ENCODE results near the gene KRT31. TPM values are rescaled to one million over a fixed set of nuclear protein-coding genes. Genes with fewer than 3 reads are reported as not detected.

The KRT31 gene
- polyA plus RNA-seq, 2 of the 4 experiments (the other 2 are of a cell fraction), result not detected

DNA sequence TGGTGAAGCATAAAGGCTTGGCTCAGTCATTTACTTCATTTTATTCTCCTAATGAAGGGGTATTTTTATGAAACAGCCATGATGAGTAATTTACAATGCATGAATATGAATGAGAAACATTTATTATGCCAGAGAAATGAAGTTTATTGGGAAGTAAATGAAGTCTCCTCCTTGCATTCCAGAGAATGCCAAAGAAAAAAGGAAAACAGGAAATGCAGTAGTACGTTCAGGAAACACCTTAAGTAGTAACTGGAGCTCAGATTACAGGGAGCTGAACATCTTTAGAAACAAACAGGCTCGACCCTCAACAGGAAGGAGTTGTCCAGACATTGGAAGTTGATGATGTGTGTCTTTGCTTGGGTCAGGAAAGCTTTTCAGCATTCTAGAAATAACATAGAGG lies 19.9 kb downstream of the KRT31 start:
- no peak for FAIRE-seq
- peaks cover 7% of the 10 kb centered on the region; the same call in 1 of the 3 replicates for H3K9me3 ChIP-seq
- no peak for TF ChIP-seq BCL3 (IDR thresholded peaks at IDR 0.05)
- no peak for TF ChIP-seq RARB (CRISPR knock-in tag; IDR thresholded peaks at IDR 0.05)
- TF ChIP-seq RNF2 (IDR thresholded peaks at IDR 0.05; ENCODE audit: borderline replicate concordance, low read depth), result no peak
- no peak for TF ChIP-seq NR3C1 (IDR thresholded peaks at IDR 0.05)
- TF ChIP-seq POLR2AphosphoS2 (conservative IDR thresholded peaks at IDR 0.05; ENCODE audit: low read length), result no peak
- TF ChIP-seq MAZ (IDR thresholded peaks at IDR 0.05; ENCODE audit: borderline replicate concordance, low read depth, low read length), result no peak
- TF ChIP-seq EHMT2 (IDR thresholded peaks at IDR 0.05; ENCODE audit: low read depth), result no peak
- TF ChIP-seq EHF (CRISPR knock-in tag; IDR thresholded peaks at IDR 0.05), result no peak
- TF ChIP-seq, protein P1, sequence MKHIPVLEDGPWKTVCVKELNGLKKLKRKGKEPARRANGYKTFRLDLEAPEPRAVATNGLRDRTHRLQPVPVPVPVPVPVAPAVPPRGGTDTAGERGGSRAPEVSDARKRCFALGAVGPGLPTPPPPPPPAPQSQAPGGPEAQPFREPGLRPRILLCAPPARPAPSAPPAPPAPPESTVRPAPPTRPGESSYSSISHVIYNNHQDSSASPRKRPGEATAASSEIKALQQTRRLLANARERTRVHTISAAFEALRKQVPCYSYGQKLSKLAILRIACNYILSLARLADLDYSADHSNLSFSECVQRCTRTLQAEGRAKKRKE (CRISPR knock-in tag; IDR thresholded peaks at IDR 0.05; ENCODE audit: low read depth), result no peak
- no peak for TF ChIP-seq JUNB (IDR thresholded peaks at IDR 0.05)
- TF ChIP-seq, protein P2, sequence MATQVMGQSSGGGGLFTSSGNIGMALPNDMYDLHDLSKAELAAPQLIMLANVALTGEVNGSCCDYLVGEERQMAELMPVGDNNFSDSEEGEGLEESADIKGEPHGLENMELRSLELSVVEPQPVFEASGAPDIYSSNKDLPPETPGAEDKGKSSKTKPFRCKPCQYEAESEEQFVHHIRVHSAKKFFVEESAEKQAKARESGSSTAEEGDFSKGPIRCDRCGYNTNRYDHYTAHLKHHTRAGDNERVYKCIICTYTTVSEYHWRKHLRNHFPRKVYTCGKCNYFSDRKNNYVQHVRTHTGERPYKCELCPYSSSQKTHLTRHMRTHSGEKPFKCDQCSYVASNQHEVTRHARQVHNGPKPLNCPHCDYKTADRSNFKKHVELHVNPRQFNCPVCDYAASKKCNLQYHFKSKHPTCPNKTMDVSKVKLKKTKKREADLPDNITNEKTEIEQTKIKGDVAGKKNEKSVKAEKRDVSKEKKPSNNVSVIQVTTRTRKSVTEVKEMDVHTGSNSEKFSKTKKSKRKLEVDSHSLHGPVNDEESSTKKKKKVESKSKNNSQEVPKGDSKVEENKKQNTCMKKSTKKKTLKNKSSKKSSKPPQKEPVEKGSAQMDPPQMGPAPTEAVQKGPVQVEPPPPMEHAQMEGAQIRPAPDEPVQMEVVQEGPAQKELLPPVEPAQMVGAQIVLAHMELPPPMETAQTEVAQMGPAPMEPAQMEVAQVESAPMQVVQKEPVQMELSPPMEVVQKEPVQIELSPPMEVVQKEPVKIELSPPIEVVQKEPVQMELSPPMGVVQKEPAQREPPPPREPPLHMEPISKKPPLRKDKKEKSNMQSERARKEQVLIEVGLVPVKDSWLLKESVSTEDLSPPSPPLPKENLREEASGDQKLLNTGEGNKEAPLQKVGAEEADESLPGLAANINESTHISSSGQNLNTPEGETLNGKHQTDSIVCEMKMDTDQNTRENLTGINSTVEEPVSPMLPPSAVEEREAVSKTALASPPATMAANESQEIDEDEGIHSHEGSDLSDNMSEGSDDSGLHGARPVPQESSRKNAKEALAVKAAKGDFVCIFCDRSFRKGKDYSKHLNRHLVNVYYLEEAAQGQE (IDR thresholded peaks at IDR 0.05), result no peak
- TF ChIP-seq, protein P3, sequence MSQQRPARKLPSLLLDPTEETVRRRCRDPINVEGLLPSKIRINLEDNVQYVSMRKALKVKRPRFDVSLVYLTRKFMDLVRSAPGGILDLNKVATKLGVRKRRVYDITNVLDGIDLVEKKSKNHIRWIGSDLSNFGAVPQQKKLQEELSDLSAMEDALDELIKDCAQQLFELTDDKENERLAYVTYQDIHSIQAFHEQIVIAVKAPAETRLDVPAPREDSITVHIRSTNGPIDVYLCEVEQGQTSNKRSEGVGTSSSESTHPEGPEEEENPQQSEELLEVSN (IDR thresholded peaks at IDR 0.05; ENCODE audit: borderline replicate concordance, low read depth), result no peak
- TF ChIP-seq MYC (IDR thresholded peaks at IDR 0.05; ENCODE audit: borderline replicate concordance, low read length), result no peak
- no peak for TF ChIP-seq PBX3 (IDR thresholded peaks at IDR 0.05)
- no peak for TF ChIP-seq HDAC2 (IDR thresholded peaks at IDR 0.05)
- no peak for TF ChIP-seq RAD21 (conservative IDR thresholded peaks at IDR 0.05 in 1 of 2, IDR thresholded peaks at IDR 0.05 in 1 of 2)
- TF ChIP-seq POLR2A (IDR thresholded peaks at IDR 0.05; ENCODE audit: low read length), result no peak
- TF ChIP-seq CBX8 (IDR thresholded peaks at IDR 0.05), result no peak
- H3K4me1 ChIP-seq, result peaks cover 10% of the 10 kb centered on the region
- POLR2A ChIA-PET, result no interaction called here
- no peak overlapping the region for H3K27ac ChIP-seq
- WGBS (ENCODE audit: missing lambda C conversion rate), result 24% methylated on average over 2 of the region's 2 CpGs
- no peak overlapping the region for H3K4me2 ChIP-seq
- no peak for DNase-seq (ENCODE audit: low read depth in 1 of 2, low spot score in 1 of 2)
- H3K4me3 ChIP-seq, result no peak overlapping the region
- CTCF ChIA-PET, result interaction anchor here (0.7 to 2.4 kb wide), 4 partner anchors 10 to 172 kb away, joined by 3 to 12 read pairs (median 4); no protein-coding TSS in a partner anchor
- no peak for ATAC-seq

- DNase-seq (ENCODE audit: low read depth in 1 of 2, low spot score in 1 of 2), result no peak
- WGBS (ENCODE audit: missing lambda C conversion rate), result 100% methylated on average over 1 of the region's 1 CpG
- H3K27ac ChIP-seq, result no peak within 1 kb of the TSS
- H3K4me1 ChIP-seq, result no peaks in the 10 kb centered on the region
- FAIRE-seq, result no peak
- no peak for ATAC-seq
- H3K4me3 ChIP-seq, result no peak within 1 kb of the TSS
- peaks cover 7% of the 10 kb centered on the region; the same call in 1 of the 3 replicates for H3K9me3 ChIP-seq
- POLR2A ChIA-PET, result no interaction called here
- no peak for TF ChIP-seq NPAS2 (CRISPR knock-in tag; IDR thresholded peaks at IDR 0.05; ENCODE audit: borderline replicate concordance)
- TF ChIP-seq ZC3H11A (IDR thresholded peaks at IDR 0.05), result no peak
- no peak within 1 kb of the TSS for H3K4me2 ChIP-seq
- CTCF ChIA-PET, result interaction anchor here (0.7 to 3.1 kb wide), 3 partner anchors 9 to 279 kb away, joined by 3 to 20 read pairs (median 3); no protein-coding TSS in a partner anchor
Measured at GRCh38 chr17:41369713-41370112, 27.7 kb downstream of the KRT31 start, which contains the start of gene KRT33B. Gene KRT33B, minus strand, starts transcription at chr17:41369813. Its CDS starts 63 bp downstream, at chr17:41369750.

Measured in A549 (cell line).